Keratinocyte (primary cell): ENCODE data around the gene GRIK4. TPM values are rescaled to one million over a fixed set of nuclear protein-coding genes. Genes with fewer than 3 reads are reported as not detected.

Experiments
- DNase-seq: peaks from one replicate; pipeline ENCODE4 v3.0.0-alpha.2; 2011; ENCODE audit warnings: low read depth, missing footprints, low spot score
- FAIRE-seq: peaks from 2 replicates; lab custom pipeline; 2011; peaks lifted over from hg19 to GRCh38; lab: Jason Lieb, UNC
- H2AFZ ChIP-seq: 2 replicates; pipeline ENCODE4 v1.6.0; 2012; ENCODE audit warnings: low read length, control low read depth, inconsistent platforms; ENCODE audit not compliant: control insufficient read depth
- H3K27ac ChIP-seq: 2 replicates; pipeline ENCODE4 v1.5.1; 2011; ENCODE audit warnings: low read length; ENCODE audit not compliant: control insufficient read depth, insufficient read depth
- H3K27me3 ChIP-seq: 3 replicates; pipeline ENCODE4 v1.6.0; 2011; ENCODE audit warnings: low read length; ENCODE audit not compliant: control insufficient read depth, insufficient read depth; ENCODE audit errors: extremely low read depth
- H3K36me3 ChIP-seq, 2 experiments: 2 replicates in 1 of 2; 3 replicates in 1 of 2; pipeline ENCODE4 v1.5.1; 2011; ENCODE audit warnings: low read length in 2 of 2, mild to moderate bottlenecking in 1 of 2; ENCODE audit not compliant: control insufficient read depth in 2 of 2, insufficient read depth in 2 of 2; ENCODE audit errors: extremely low read depth in 1 of 2
- H3K4me1 ChIP-seq: 3 replicates; pipeline ENCODE4 v1.5.1; 2011; ENCODE audit warnings: low read length; ENCODE audit not compliant: control insufficient read depth, insufficient read depth; ENCODE audit errors: extremely low read depth
- H3K4me2 ChIP-seq: 3 replicates; pipeline ENCODE4 v1.6.0; 2011; ENCODE audit warnings: low read depth, low read length; ENCODE audit not compliant: control insufficient read depth, insufficient read depth; ENCODE audit errors: extremely low read depth
- H3K4me3 ChIP-seq, 3 experiments: fragments of 200-600 bp in 1 of 3; sonication (generic) in 1 of 3; 2 replicates in 2 of 3; 3 replicates in 1 of 3; pipeline ENCODE4 v1.5.1; 2011 to 2016; ENCODE audit warnings: low read length in 3 of 3, mild to moderate bottlenecking in 3 of 3, control low read depth in 2 of 3, inconsistent platforms in 1 of 3, low read depth in 1 of 3, mixed read lengths in 1 of 3, mixed run types in 1 of 3, moderate library complexity in 1 of 3; ENCODE audit not compliant: control insufficient read depth in 2 of 3, insufficient read depth in 2 of 3; ENCODE audit errors: extremely low read depth in 1 of 3
- H3K79me2 ChIP-seq: 2 replicates; pipeline ENCODE4 v1.6.0; 2012; ENCODE audit warnings: low read length; ENCODE audit not compliant: control insufficient read depth, insufficient read depth
- H3K9ac ChIP-seq: 3 replicates; pipeline ENCODE4 v1.6.0; 2011; ENCODE audit warnings: low read length; ENCODE audit not compliant: control insufficient read depth, insufficient read depth; ENCODE audit errors: extremely low read depth
- H3K9me1 ChIP-seq: 3 replicates; pipeline ENCODE4 v1.6.0; 2011; ENCODE audit warnings: low read length; ENCODE audit not compliant: control insufficient read depth, insufficient read depth; ENCODE audit errors: extremely low read depth
- H3K9me3 ChIP-seq: 2 replicates; pipeline ENCODE4 v1.5.1; 2012; ENCODE audit warnings: low read depth, low read length; ENCODE audit not compliant: control insufficient read depth
- H4K20me1 ChIP-seq: 3 replicates; pipeline ENCODE4 v1.6.0; 2011; ENCODE audit warnings: low read length; ENCODE audit not compliant: control insufficient read depth, insufficient read depth; ENCODE audit errors: extremely low read depth
- EZH2 ChIP-seq: IDR thresholded peaks from one replicate; pipeline ENCODE4 v1.6.1; 2012; ENCODE audit warnings: inconsistent platforms, mild to moderate bottlenecking, low read length, moderate library complexity
- dilution Hi-C: fragments of 300-500 bp; cut with MboI; formaldehyde crosslinking; loops from one replicate; pipeline ENCODE4 v1.7.0; 2020; ENCODE audit warnings: low sequenced_read_pairs; ENCODE audit not compliant: extremely low pct_ligation_motif_present
- polyA plus RNA-seq, 5 experiments: library from polyadenylated mRNA; depleted of rRNA in 3 of 5; stranded (reverse) in 3 of 5; stranded (forward) in 1 of 5; unstranded in 1 of 5; fragments of >200 nt; gene quantifications; 1 replicate in 1 of 5; 2 replicates in 3 of 5; 3 replicates in 1 of 5; pipeline versions ENCODE4 v1.2.1 to v1.2.3, GENCODE V29; 2011 to 2012; ENCODE audit warnings: missing spikeins in 2 of 5, low read depth in 1 of 5, low replicate concordance in 1 of 5
- TF ChIP-seq, protein P1 (sequence below), 3 experiments: IDR thresholded peaks in 1 of 3; conservative IDR thresholded peaks in 1 of 3; optimal IDR thresholded peaks in 1 of 3; 2 replicates in 2 of 3; 3 replicates in 1 of 3; pipeline versions ENCODE3 to v1.5.1; 2011; ENCODE audit warnings: low read length in 3 of 3, mild to moderate bottlenecking in 3 of 3, moderate library complexity in 2 of 3, control low read depth in 1 of 3, inconsistent platforms in 1 of 3; ENCODE audit not compliant: insufficient read depth in 2 of 3; ENCODE audit errors: extremely low read depth in 1 of 3

The GRIK4 gene
- polyA plus RNA-seq, 1 donor (not counting 4 experiments of a cell fraction or from before 2014, with no cell fraction given): not detected

GRCh38 chr11:120667281-120667680, 155.7 kb downstream of the GRIK4 start:
- FAIRE-seq (no peak), DNase-seq (no peak)
- peaks cover 5% of the 10 kb centered on the region for H3K27me3 ChIP-seq
- TF ChIP-seq, protein P1, sequence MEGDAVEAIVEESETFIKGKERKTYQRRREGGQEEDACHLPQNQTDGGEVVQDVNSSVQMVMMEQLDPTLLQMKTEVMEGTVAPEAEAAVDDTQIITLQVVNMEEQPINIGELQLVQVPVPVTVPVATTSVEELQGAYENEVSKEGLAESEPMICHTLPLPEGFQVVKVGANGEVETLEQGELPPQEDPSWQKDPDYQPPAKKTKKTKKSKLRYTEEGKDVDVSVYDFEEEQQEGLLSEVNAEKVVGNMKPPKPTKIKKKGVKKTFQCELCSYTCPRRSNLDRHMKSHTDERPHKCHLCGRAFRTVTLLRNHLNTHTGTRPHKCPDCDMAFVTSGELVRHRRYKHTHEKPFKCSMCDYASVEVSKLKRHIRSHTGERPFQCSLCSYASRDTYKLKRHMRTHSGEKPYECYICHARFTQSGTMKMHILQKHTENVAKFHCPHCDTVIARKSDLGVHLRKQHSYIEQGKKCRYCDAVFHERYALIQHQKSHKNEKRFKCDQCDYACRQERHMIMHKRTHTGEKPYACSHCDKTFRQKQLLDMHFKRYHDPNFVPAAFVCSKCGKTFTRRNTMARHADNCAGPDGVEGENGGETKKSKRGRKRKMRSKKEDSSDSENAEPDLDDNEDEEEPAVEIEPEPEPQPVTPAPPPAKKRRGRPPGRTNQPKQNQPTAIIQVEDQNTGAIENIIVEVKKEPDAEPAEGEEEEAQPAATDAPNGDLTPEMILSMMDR (optimal IDR thresholded peaks at IDR 0.05 in 1 of 3, IDR thresholded peaks at IDR 0.05 in 1 of 3, conservative IDR thresholded peaks at IDR 0.05 in 1 of 3; ENCODE audit: extremely low read depth in 1 of 3, insufficient read depth in 2 of 3, low read length in 3 of 3): no peak
- no peak for TF ChIP-seq EZH2
- H3K79me2 ChIP-seq: no peaks in the 10 kb centered on the region
- H3K4me3 ChIP-seq: no peak overlapping the region
- H2AFZ ChIP-seq: no peak overlapping the region
- no peaks in the 10 kb centered on the region for H3K36me3 ChIP-seq
- H3K9me1 ChIP-seq: no peaks in the 10 kb centered on the region
- H3K9me3 ChIP-seq: no peaks in the 10 kb centered on the region
- no peaks in the 10 kb centered on the region for H3K4me1 ChIP-seq
- no peaks in the 10 kb centered on the region for H4K20me1 ChIP-seq
- H3K4me2 ChIP-seq: no peak overlapping the region
- dilution Hi-C loops: no loop called here
- no peak overlapping the region for H3K9ac ChIP-seq
- no peak overlapping the region for H3K27ac ChIP-seq

DNA sequence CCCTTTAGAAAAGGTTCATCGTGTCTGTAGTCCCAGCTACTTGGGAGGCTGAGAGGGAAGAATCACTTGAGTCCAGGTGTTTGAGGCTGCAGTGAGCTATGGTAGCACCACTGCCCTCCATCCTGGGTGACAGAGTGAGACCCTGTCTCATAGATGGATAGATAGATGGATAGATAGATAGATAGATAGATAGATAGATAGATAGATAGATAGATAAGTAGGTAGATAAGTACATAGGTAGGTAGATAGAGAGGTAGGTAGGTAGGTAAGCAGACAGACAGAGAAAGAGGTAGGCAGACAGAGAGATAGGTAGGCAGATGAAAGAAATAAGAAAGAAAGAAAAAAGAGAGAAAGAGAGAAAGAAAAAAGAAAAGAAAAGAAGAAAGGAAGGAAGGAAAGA, 156.4 kb downstream of the GRIK4 start:
- no peaks in the 10 kb centered on the region for H3K4me1 ChIP-seq
- no peak overlapping the region for H3K27ac ChIP-seq
- H3K4me2 ChIP-seq: no peak overlapping the region
- no peaks in the 10 kb centered on the region for H3K9me3 ChIP-seq
- peaks cover 5% of the 10 kb centered on the region for H3K27me3 ChIP-seq
- H4K20me1 ChIP-seq: no peaks in the 10 kb centered on the region
- H3K9me1 ChIP-seq: no peaks in the 10 kb centered on the region
- H2AFZ ChIP-seq: no peak overlapping the region
- FAIRE-seq (no peak), DNase-seq (no peak)
- no peaks in the 10 kb centered on the region for H3K79me2 ChIP-seq
- H3K36me3 ChIP-seq: no peaks in the 10 kb centered on the region
- H3K9ac ChIP-seq: no peak overlapping the region
- dilution Hi-C loops: no loop called here
- no peak overlapping the region for H3K4me3 ChIP-seq
- TF ChIP-seq EZH2: no peak
- TF ChIP-seq, protein P1 (optimal IDR thresholded peaks at IDR 0.05 in 1 of 3, IDR thresholded peaks at IDR 0.05 in 1 of 3, conservative IDR thresholded peaks at IDR 0.05 in 1 of 3; ENCODE audit: extremely low read depth in 1 of 3, insufficient read depth in 2 of 3, low read length in 3 of 3): no peak
